ENCODE measurements around the gene LIF.

The LIF gene

GRCh38 chr22:30267382-30268302 lies 21.1 kb upstream of the LIF start:
- Histone ChIP-seq H3K36me3 (ENCODE audit: control insufficient read depth in 2 of 2, insufficient read depth in 1 of 2, low read length in 2 of 2) (no peaks in the 10 kb centered on the region), H3K9me3 (ENCODE audit: control insufficient read depth, insufficient read depth, low read depth, low read length) (no peaks in the 10 kb centered on the region), H3K27ac (ENCODE audit: extremely low read depth, low read depth, low read length) (no peak overlapping the region), H3K4me3 (ENCODE audit: low read depth, low read length) (no peak overlapping the region), H3K4me1 (ENCODE audit: control insufficient read depth, insufficient read depth, low read length) (no peaks in the 10 kb centered on the region)
- TF ChIP-seq ZNF670 (tag by site-specific recombination; IDR thresholded peaks at IDR 0.05; ENCODE audit: low read depth) = no peak
- no peak for TF ChIP-seq PRDM10 (tag by site-specific recombination; IDR thresholded peaks at IDR 0.05)
- 0 out of 2 replicates have a peak, but pooled peaks have one; percentile 76 for TF ChIP-seq ZNF768 (tag by site-specific recombination; IDR thresholded peaks at IDR 0.05)
- no peak for TF ChIP-seq ZBTB49 (tag by site-specific recombination; IDR thresholded peaks at IDR 0.05; ENCODE audit: low read depth)
- no peak for TF ChIP-seq ZNF174 (tag by site-specific recombination; IDR thresholded peaks at IDR 0.05)
- TF ChIP-seq ZNF2 (tag by site-specific recombination; IDR thresholded peaks at IDR 0.05) = no peak
- no peak for TF ChIP-seq EGR2 (tag by site-specific recombination; IDR thresholded peaks at IDR 0.05; ENCODE audit: low read depth)
- ChIA-PET CTCF (interaction anchor here (2.6 to 3.2 kb wide), 2 partner anchors 12 to 20 kb away, joined by 6 to 19 read pairs; no protein-coding TSS in a partner anchor), POLR2A (no interaction called here)

GRCh38 chr22:30266445-30267381 lies 20.2 kb upstream of the LIF start, which contains the start of gene OSM:
OSM (minus strand) TSS chr22:30266851; CDS start chr22:30266799, 52 bp downstream.
- CTCF ChIA-PET = interaction anchor here (2.6 kb wide), 1 partner anchor 11 kb away, joined by 6 read pairs; no protein-coding TSS in a partner anchor
- H3K36me3 ChIP-seq (ENCODE audit: control insufficient read depth in 2 of 2, insufficient read depth in 1 of 2, low read length in 2 of 2) = no peaks in the 10 kb centered on the region
- H3K9me3 ChIP-seq (ENCODE audit: control insufficient read depth, insufficient read depth, low read depth, low read length) = no peaks in the 10 kb centered on the region
- POLR2A ChIA-PET = interaction anchor here (0.6 kb wide), 1 partner anchor 462 kb away, joined by 5 read pairs; no protein-coding TSS in a partner anchor
- no peak within 1 kb of the TSS for H3K27ac ChIP-seq (ENCODE audit: extremely low read depth, low read depth, low read length)
- TF ChIP-seq PATZ1 (tag by site-specific recombination; IDR thresholded peaks at IDR 0.05) (0 out of 2 replicates have a peak, but pooled peaks have one; percentile 9), ZIC2 (tag by site-specific recombination; IDR thresholded peaks at IDR 0.05) (peak; percentile 38; the same call in 1 of the 2 replicates), KLF10 (tag by site-specific recombination; IDR thresholded peaks at IDR 0.05) (no peak)
- H3K4me3 ChIP-seq (ENCODE audit: low read depth, low read length) = no peak within 1 kb of the TSS
- no peaks in the 10 kb centered on the region for H3K4me1 ChIP-seq (ENCODE audit: control insufficient read depth, insufficient read depth, low read length)

Data from HEK293 (cell line).